Upper lobe of left lung (tissue), 6 donors: ENCODE data around the gene SNED1. TPM values are rescaled to one million over a fixed set of nuclear protein-coding genes. Genes with fewer than 3 reads are reported as not detected.

Experiments
- ATAC-seq, 2 donors: fragments of 200-7000 bp; cut with Tn5 transposase; one replicate each; pipeline ENCODE4 v1.9.1; 2022; ENCODE audit warnings: mild to moderate bottlenecking in 2 of 2, moderate library complexity in 2 of 2; ENCODE audit not compliant: low FRiP score in 2 of 2
- DNase-seq, 2 donors: peaks; one replicate each; pipeline ENCODE4 v3.0.0-alpha.2; 2019 to 2020
- H3K27ac ChIP-seq, 4 donors: fragments of 200-600 bp; sonication (generic); one replicate each; pipeline ENCODE4 v1.5.1; 2016 to 2019
- H3K27me3 ChIP-seq, 4 donors: fragments of 200-600 bp; sonication (generic); one replicate each; pipeline ENCODE4 v1.5.1; 2017 to 2019
- H3K36me3 ChIP-seq, 4 donors: fragments of 200-600 bp; sonication (generic); one replicate each; pipeline ENCODE4 v1.5.1; 2016 to 2019
- H3K4me1 ChIP-seq, 4 donors: fragments of 200-600 bp; sonication (generic); one replicate each; pipeline ENCODE4 v1.5.1; 2018 to 2019
- H3K4me3 ChIP-seq, 4 donors: fragments of 200-600 bp; sonication (generic); one replicate each; pipeline ENCODE4 v1.5.1; 2017 to 2019; ENCODE audit warnings: mild to moderate bottlenecking in 2 of 4, moderate library complexity in 1 of 4
- H3K9me3 ChIP-seq, 4 donors: fragments of 200-600 bp; sonication (generic); one replicate each; pipeline ENCODE4 v1.5.1; 2018 to 2019
- CTCF ChIP-seq, 6 experiments: fragments of 450-650 bp in 4 of 6; fragments of 200-600 bp in 2 of 6; sonication (generic) in 2 of 6; IDR thresholded peaks; one replicate each; pipeline ENCODE4 v1.5.1; 2016 to 2019; ENCODE audit warnings: antibody characterized with exemption in 6 of 6
- EP300 ChIP-seq, 4 donors: sonication (generic); formaldehyde crosslinking; IDR thresholded peaks; one replicate each; pipeline ENCODE4 v1.5.1; 2017; ENCODE audit warnings: antibody characterized with exemption in 4 of 4, control low read depth in 2 of 4
- POLR2A ChIP-seq, 4 donors: fragments of 450-650 bp; IDR thresholded peaks; one replicate each; pipeline ENCODE4 v1.5.1; 2016 to 2017; ENCODE audit warnings: antibody characterized with exemption in 4 of 4, mild to moderate bottlenecking in 2 of 4
- POLR2AphosphoS5 ChIP-seq, 2 donors: sonication (generic); formaldehyde crosslinking; IDR thresholded peaks; one replicate each; pipeline ENCODE4 v1.5.1; 2017; ENCODE audit warnings: antibody characterized with exemption in 2 of 2
- WGBS, 2 donors: methylation state at CpG; one replicate each; pipeline ENCODE4 v1.1.5; 2017 to 2018; 5-methylcytosine and 5-hydroxymethylcytosine counted together
- total RNA-seq, 6 donors: library from RNA; depleted of rRNA in 4 of 6; stranded (reverse); fragments of >200 nt in 4 of 6; gene quantifications; one replicate each; pipeline versions ENCODE4 v1.1.0 to v1.2.1, GENCODE V29; 2016 to 2021
- donor health status: DM: no; HTN: no; CAD: no; lungs with moderate emphysema.
- donor health status: DM: no; HTN: yes; CAD: no; lungs with severe emphysema.

The SNED1 gene
- total RNA-seq, 6 donors from 2014 or later = 26.0 to 189 (median 38.9) TPM

- Histone ChIP-seq H3K27ac (no peak overlapping the region), H3K36me3 (peaks cover 0 to 5% (median 2%) of the 10 kb centered on the region in 4 donors), H3K9me3 (no peaks in the 10 kb centered on the region), H3K4me1 (no peaks in the 10 kb centered on the region), H3K27me3 (no peaks in the 10 kb centered on the region), H3K4me3 (no peak overlapping the region)
- WGBS, 2 donors = 91 to 97% methylated on average over 11 of the region's 11 CpGs
- TF ChIP-seq CTCF (IDR thresholded peaks at IDR 0.05) (no peak), POLR2A (IDR thresholded peaks at IDR 0.05) (no peak), POLR2AphosphoS5 (IDR thresholded peaks at IDR 0.05) (no peak), EP300 (IDR thresholded peaks at IDR 0.05) (no peak)
- peak in 1 of 2 donors; percentile 33 for DNase-seq
- ATAC-seq = no peak
Measured at GRCh38 chr2:241114836-241115235, 116.4 kb downstream of the SNED1 start.

DNA sequence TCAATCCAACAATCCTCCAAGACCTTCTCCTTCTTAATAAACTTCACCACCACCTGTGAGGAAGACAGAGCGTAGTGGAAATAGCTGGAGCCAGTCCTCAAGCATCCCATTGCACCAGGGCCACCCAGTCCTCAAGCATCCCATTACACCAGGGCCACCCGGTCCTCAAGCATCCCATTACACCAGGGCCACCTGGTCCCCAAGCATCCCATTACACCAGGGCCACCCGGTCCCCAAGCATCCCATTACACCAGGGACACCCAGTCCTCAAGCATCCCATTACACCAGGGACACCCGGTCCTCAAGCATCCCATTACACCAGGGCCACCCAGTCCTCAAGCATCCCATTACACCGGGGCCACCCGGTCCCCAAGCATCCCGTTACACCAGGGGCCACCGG, 116.9 kb downstream of the SNED1 start:
- Histone ChIP-seq H3K4me1 (no peaks in the 10 kb centered on the region), H3K4me3 (no peak overlapping the region), H3K27me3 (no peaks in the 10 kb centered on the region), H3K9me3 (no peaks in the 10 kb centered on the region), H3K36me3 (peaks cover 0 to 5% (median 2%) of the 10 kb centered on the region in 4 donors), H3K27ac (no peak overlapping the region)
- no peak for DNase-seq
- no peak for TF ChIP-seq POLR2AphosphoS5 (IDR thresholded peaks at IDR 0.05)
- no peak for ATAC-seq
- WGBS, 2 donors = 87 to 93% methylated on average over 8 of the region's 8 CpGs

GRCh38 chr2:241116606-241117560, 118.5 kb downstream of the SNED1 start:
- no peaks in the 10 kb centered on the region for H3K9me3 ChIP-seq
- H3K27ac ChIP-seq = no peak overlapping the region
- no peaks in the 10 kb centered on the region for H3K4me1 ChIP-seq
- no peak overlapping the region for H3K4me3 ChIP-seq
- WGBS, 2 donors = 93 to 94% methylated on average over 28 to 32 of the region's 32 CpGs
- H3K36me3 ChIP-seq = peaks cover 0 to 5% (median 2%) of the 10 kb centered on the region in 4 donors
- peak in 1 of 2 donors; percentile 58 for DNase-seq
- no peaks in the 10 kb centered on the region for H3K27me3 ChIP-seq
- TF ChIP-seq CTCF (IDR thresholded peaks at IDR 0.05) = no peak
- no peak for TF ChIP-seq POLR2AphosphoS5 (IDR thresholded peaks at IDR 0.05)
- no peak for TF ChIP-seq EP300 (IDR thresholded peaks at IDR 0.05)
- no peak for TF ChIP-seq POLR2A (IDR thresholded peaks at IDR 0.05)
- ATAC-seq = no peak

DNA sequence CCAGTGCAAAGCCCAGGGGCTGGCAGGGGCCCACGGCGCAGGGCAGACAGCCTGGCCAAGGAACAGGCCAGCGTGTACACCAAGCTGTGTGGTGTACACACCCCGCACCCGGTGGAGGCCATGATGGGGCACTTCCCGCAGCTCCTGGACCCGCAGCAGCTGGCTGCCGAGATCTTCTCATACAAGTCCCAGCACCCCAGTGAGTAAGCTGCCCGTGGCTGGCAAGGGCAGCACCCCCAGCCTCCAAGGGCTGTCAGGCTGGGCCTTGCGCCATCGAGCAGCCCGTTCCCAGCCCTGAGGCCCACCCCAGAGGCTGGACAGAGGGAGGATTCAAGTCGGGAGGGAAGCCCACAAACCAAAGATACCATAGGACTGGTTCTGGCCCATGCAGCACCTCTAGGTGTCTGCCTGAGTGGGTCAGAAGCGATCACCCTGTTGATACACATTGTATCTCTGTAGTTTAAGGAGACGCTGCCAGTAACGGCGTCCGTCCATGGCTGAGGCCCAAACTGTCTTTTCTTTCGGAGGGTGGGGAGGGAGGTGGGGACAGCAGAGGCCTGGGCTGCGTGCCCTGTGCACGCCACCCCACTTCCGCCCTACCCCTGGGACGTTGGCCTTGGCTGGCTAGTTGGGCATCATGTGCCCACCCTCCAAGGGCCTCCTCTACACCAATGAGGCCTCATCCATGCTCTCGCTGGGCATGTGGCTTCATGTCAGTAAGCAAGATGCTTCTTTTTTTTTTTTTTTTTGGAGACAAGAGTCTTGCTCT, 120.5 kb downstream of the SNED1 start:
- H3K4me1 ChIP-seq = no peaks in the 10 kb centered on the region
- no peak for TF ChIP-seq EP300 (IDR thresholded peaks at IDR 0.05)
- TF ChIP-seq POLR2A (IDR thresholded peaks at IDR 0.05) = no peak
- TF ChIP-seq POLR2AphosphoS5 (IDR thresholded peaks at IDR 0.05) = no peak
- no peak for TF ChIP-seq CTCF (IDR thresholded peaks at IDR 0.05)
- DNase-seq (peak in 1 of 2 donors; percentile 75), ATAC-seq (peak in 1 of 2 donors; percentile 12)
- no peak overlapping the region for H3K27ac ChIP-seq
- H3K27me3 ChIP-seq = no peaks in the 10 kb centered on the region
- peaks cover 0 to 14% (median 7%) of the 10 kb centered on the region in 4 donors for H3K36me3 ChIP-seq
- H3K4me3 ChIP-seq = no peak overlapping the region
- H3K9me3 ChIP-seq = no peaks in the 10 kb centered on the region
- 93 to 95% methylated on average over 15 to 18 of the region's 24 CpGs for WGBS, 2 donors

GRCh38 chr2:241120440-241120839, 122.0 kb downstream of the SNED1 start:
- Histone ChIP-seq H3K4me1 (no peaks in the 10 kb centered on the region), H3K27me3 (no peaks in the 10 kb centered on the region), H3K4me3 (no peak overlapping the region), H3K9me3 (no peaks in the 10 kb centered on the region), H3K27ac (no peak overlapping the region), H3K36me3 (peaks cover 0 to 10% (median 7%) of the 10 kb centered on the region in 4 donors)
- no peak for TF ChIP-seq POLR2A (IDR thresholded peaks at IDR 0.05)
- no peak for TF ChIP-seq CTCF (IDR thresholded peaks at IDR 0.05)
- DNase-seq (no peak), ATAC-seq (no peak)
- WGBS, 2 donors = 98 to 100% methylated on average over 2 of the region's 2 CpGs
